Astrocyte (in vitro differentiated cells and primary cell): Measurements from ENCODE around the gene PON1.

Source experiments
- EZH2 ChIP-seq: IDR thresholded peaks from 2 replicates; pipeline ENCODE4 v1.6.1; 2012; ENCODE audit warnings: mild to moderate bottlenecking, low read length, inconsistent platforms; ENCODE audit not compliant: insufficient read depth
- TF ChIP-seq, protein P1 (sequence below): IDR thresholded peaks from 2 replicates; pipeline ENCODE4 v1.5.1; 2011; ENCODE audit warnings: low read depth, mild to moderate bottlenecking, inconsistent platforms, low read length, moderate library complexity; ENCODE audit not compliant: insufficient read depth

DNA sequence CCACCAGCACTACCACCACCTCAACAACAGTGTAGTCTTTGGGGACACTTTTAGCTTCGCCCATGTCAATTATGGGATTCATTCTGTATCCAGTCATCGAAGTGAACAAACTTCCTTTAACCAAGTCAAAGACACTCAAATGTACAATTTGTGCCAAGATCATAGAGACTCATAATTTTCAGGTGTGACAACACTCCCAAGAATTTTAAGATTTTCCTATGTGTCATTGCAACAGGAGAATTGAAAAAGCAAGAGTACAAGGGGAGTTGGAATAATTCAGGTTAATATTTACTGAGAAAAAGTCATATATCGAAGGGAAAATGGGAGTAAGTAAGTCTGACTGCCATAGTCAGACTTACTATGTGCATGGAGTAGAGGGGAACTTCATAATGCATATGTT, 26.2 kb downstream of the PON1 start:
- TF ChIP-seq, protein P1, sequence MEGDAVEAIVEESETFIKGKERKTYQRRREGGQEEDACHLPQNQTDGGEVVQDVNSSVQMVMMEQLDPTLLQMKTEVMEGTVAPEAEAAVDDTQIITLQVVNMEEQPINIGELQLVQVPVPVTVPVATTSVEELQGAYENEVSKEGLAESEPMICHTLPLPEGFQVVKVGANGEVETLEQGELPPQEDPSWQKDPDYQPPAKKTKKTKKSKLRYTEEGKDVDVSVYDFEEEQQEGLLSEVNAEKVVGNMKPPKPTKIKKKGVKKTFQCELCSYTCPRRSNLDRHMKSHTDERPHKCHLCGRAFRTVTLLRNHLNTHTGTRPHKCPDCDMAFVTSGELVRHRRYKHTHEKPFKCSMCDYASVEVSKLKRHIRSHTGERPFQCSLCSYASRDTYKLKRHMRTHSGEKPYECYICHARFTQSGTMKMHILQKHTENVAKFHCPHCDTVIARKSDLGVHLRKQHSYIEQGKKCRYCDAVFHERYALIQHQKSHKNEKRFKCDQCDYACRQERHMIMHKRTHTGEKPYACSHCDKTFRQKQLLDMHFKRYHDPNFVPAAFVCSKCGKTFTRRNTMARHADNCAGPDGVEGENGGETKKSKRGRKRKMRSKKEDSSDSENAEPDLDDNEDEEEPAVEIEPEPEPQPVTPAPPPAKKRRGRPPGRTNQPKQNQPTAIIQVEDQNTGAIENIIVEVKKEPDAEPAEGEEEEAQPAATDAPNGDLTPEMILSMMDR = no peak
- no peak for TF ChIP-seq EZH2
